Left lobe of liver (tissue), 2 donors: ENCODE measurements around the gene KRT2. TPM values are rescaled to one million over a fixed set of nuclear protein-coding genes. Genes with fewer than 3 reads are reported as not detected.

ENCODE experiments used
- ATAC-seq: fragments of 200-7000 bp; cut with Tn5 transposase; one replicate; pipeline ENCODE4 v1.9.1; 2020; ENCODE audit warnings: mild to moderate bottlenecking, moderate library complexity
- DNase-seq: peaks from one replicate; pipeline ENCODE4 v3.0.0-alpha.2; 2020; ENCODE audit warnings: low spot score
- total RNA-seq: library from RNA; stranded (reverse); gene quantifications from one replicate; pipeline ENCODE4 v1.2.1, GENCODE V29; 2021
- donor health status: DM: no; HTN: no; CAD: no; lungs with moderate emphysema.
- donor health status: DM: no; HTN: yes; CAD: no.

KRT2 gene
- total RNA-seq, 1 donor from 2014 or later = not detected

DNA sequence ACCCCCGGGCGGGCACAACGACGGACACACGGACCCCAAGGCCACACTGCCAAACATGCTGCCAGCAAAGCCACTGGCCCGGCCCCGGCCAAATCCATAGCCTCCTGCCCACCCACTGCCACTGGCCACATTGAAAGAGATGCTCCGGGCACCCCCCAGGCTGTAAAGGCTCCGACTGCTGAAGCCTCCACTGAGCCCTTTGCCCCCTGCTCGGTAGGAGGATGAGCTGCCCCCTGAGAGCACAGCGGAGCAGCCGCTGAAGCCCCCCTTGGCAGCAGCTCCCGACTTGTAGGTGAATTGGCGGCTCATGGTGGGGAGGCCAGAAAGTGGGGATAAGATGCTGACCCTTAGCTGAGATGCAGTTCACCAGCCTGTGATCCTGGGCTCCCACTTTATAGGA lies 33.8 kb downstream of the KRT2 start, which contains the start of gene KRT73:
Gene KRT73 (minus strand): TSS at position 344 of the 400 bp plus-strand sequence. CDS start 35 bp downstream, at position 309.
- no peak for ATAC-seq
- no peak for DNase-seq

DNA sequence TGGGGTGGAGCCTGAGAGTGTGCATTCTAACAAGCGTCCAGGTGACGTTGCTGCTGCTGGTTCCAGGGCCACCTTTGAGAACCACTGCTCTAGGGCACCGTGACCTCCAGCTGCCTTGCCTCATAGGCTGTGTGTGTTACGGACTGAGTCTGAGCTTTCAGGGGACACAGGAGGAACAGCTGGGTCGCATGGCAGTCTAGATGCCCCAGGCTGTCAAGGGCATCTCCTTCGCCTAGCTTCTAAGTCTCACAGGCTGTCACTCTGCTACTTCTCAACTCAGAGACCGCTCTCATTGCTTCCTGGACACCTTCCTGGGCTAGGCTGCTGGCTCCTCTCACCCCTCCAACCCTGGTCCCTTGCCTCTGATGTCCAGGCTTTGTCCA lies 34.6 kb downstream of the KRT2 start:
- ATAC-seq (no peak), DNase-seq (no peak)

DNA sequence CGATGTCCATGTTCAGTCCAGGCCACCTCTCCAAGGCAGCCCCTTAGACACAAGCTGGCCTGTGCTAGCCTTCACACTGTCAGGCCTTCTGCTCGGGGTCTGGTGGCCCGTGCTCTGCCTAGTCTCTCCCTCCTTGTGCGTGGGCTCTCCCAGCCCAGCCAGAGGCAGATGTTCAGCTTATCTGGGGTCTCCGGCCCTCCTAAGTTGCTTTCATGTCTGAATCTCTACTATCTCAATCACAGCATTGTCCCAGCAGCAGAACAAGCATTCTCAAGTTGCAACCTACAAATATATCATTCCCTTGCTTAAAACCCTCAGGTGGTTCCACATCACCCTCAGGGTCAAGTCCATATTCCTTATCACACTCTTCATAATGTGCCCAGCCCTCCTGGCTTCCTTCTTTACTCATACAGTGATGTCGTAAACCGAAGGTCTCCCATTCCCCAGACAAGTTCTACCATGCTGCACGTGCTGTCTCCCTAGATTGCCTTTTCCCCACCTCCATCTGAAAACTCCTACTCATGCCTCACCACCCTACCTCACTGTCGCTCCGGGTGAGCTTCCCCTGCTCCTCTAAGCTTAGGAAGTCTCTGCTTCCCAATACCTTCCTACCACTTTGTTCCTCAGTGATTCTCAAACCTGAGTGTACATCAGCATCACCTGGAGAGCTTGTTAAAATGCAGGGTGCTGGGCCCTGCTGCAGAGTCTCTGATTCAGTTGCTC lies 35.2 kb downstream of the KRT2 start:
- DNase-seq = no peak
- no peak for ATAC-seq

DNA sequence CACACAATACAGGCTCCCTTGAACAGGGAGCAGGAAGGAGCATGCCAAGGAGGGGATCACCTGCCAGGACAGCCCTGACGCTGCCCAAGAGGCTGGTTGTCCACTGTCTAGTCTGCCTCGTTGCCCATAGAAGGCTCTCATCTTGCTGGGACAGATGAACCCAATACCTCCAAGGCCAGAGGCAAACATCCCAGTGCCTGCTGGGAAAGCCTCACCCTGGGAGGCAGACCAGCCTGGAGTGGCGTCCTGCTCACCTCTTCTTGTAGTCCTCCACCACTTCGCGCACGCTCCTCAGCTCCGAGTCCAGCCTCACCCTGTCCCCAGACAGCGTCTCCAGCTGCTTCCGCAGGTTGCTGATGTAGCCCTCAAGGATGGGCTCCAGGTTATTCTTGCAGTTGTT lies 36.1 kb downstream of the KRT2 start:
- DNase-seq = no peak

DNA sequence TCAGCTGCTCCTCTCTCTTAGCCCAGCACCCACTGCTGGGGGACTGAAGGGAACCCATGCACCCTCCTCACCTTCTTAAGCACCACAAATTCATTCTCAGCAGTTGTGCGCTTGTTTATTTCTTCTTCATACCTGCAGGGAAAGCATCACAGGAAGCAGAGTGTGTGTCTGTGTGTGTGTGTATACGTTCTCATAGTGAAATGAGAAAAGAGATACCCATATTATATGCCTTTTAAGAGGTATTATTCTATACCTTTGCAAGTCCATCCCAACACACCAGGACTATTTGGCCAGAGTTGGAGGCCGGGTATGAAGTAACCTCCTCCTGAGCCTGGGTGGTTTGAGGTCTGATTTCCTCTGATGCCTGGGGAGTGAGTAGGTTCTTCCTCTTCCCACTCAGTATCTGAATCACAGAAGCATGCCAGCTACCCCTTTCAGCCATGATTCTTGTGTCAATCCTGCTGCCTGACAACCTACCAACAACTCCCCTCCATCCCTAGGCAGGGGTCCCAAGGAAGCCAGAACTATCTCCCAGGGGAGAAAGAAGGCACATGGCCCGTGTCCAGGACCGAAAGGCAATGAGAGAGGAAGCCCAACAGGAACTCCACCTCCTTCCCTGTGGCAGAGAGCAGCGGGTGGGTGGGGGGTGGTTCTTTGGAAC lies 36.7 kb downstream of the KRT2 start:
- ATAC-seq (no peak), DNase-seq (no peak)

More for the DNA sequence above, 36.1 kb downstream of the KRT2 start:
- ATAC-seq = no peak

DNA sequence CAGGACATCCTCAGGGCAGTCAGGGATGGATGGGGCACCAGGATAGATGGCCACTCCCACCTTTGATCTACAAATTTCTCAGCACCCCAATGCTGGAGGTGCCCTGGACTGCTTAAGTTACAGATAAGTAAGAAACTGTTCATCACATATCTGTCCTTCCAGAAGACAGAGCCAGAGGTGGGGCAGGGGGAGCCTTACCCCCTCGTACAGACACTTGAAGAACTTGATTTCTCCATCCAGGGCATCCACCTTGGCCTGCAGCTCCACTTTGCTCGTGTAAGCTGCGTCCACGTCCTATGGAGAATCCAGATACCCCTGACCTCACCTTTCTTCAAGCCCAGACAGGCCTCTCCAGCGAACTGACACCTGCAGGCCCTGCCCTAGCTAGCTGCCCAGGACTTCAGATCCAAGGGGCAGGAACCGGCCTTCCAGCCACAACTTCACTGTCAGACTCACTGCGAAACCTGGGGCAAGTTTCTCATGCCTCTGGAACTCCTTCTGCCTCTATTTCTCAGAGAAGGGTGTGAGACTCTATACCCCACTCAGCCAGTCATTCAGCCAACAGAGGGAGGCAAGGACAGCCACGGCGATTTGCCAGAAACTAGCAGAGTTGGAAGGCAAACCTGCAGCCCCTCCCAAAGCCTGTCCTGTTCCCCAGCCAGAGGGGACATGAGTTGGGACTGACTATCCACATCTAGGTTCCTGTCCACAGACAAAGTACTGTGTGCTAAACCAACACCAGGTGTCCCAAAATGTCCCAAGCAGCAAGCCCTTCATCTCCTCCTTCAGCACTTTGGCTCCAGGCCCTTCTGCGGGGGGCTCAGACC lies 37.4 kb downstream of the KRT2 start:
- DNase-seq = no peak
- no peak for ATAC-seq

DNA sequence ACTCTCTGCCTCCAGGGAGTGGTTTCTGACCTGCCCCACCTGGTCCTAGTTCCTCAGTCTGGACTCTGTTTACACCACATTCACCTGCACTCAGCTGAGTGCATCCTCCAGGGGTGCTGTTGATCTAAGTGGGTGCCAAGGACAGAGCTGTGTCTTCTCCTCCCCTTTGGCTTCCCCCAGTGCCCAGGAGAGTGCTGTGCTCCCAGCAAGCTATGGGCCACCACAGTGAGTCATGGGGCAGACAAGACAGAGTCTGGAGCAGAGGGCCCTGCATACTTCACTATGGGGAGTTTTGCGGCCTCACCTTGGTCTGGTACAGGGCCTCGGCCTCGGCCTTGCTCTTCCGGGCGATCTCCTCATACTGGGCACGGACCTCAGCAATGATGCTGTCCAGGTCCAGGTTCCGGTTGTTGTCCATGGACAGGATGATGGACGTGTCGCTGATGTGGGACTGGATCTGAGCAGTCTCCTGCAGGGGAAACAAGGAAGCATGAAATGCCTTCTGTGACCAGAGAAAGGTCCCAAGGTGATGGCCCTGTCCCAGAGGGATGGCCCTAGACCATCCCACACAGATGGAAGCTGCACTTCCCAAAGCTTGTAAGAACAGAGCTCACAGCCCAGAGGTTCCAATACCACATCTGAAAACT lies 38.5 kb downstream of the KRT2 start:
- no peak for ATAC-seq
- no peak for DNase-seq

DNA sequence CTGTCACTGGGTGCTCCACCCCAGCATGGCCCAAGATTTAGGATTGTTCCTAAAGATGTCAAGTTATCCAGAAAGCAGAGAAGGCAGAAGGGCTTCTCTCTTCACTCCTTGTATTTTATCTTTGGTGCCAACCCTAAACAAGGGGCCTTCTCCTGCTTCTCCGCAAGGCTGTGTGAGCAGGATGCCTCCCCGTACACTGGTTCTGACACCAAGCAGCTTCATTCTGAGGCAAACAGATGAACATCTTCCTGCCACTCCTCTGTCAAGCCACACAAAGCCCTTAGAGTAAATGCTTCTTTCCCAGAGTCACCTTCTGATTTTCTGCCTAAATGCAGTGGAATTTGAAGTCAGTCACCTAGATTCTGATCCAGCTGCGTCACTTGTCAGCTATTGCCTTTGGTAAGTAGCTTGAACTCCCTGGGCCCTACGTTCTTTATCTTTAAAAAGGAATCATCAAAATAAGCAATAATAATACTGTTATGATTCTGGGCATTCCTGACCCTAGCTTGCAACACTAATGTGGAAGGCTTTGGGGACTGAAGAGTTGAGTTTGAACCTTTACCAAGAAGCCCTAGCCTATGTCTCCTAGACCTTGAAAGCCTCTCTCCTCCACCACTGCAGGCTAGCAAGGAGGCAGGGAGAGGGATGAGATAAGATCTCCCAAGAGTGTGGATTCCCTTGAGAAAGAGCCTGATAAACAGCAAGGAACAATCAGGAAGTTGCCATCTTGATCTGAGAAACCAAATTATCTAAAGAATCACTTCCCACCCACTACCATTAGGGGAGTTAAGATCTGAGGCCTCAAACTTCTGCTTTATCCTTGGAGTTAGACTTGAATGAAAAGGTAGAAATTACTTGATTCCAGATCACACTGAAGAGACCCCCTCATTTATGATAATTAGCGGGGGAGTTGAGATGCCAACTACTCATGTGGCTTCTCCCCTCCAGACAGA lies 39.3 kb downstream of the KRT2 start:
- ATAC-seq (no peak), DNase-seq (no peak)

DNA sequence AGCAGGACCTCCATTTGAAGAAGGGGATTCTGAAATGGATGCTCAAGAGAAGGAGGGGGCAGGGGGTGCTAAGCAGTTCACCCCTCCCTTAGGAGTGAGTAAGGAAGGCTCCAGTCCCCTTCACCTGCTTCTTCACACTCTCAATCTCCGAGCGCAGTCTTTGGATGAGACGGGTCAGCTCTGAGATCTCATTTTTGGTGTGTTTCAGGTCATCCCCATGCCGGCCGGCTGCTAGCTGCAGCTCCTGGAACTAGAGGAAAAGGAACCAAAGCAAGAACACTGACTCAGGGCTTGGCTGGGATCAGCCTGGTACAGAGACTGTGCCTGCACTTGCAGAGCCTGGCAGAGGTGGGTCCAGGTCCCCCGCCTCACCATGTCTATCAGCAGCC lies 40.9 kb downstream of the KRT2 start:
- ATAC-seq = no peak
- no peak for DNase-seq

DNA sequence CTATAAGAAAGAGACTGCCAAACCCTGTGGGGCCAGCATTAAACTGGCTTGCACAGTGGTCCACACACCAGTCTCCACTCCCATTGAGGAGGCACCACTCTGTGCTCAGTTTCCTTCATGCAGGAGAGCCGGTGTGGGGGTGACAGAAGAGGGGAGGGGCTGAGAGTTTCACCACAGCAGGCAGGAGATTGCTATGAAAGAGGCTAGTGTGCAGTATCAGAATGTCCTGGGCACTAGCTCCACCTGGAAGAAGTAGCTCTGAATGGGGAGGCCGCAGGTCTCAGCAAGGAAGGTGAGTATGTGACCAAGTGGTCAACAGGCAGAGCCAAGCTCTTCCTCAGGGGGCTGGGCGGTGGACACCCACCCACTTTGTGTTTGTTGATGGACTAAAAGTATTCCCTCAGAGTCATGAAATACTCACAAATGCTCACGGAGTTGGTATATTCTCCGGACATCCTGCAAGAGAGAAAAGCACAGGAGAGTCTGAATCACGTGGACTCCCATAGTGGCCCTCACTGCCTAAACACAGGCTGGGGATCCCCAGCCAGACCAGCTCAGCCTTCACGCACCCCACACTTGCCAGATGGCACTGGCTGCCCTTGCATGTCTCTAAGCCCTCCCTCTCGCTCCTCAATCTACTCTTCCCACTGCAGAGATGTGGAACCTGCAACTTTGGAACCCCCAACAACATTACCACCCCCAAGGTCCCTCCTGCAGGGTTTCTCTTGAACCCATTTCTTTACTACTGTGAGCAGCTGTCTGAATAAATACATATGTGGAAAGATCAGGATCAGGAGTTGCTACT lies 43.0 kb downstream of the KRT2 start:
- ATAC-seq (no peak), DNase-seq (no peak)

DNA sequence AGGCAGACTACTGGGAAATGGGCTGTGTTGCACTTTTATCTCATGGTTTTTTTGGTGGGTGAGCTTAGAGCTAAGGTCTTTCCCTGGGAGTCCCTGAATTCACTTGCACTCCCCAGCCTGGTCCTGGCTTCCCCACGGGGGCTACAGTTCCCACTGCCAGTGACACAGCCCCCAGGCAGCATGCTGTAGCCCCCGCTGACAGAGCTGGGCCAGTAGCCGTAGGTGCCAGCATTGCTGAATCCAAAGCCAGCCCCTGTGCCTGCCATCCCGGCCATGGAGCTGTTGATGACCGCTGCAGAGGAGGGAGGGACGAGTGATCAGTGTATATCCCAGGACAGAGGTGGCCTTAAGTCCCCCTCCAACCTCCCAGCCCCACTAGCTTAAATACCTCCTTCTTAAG lies 43.9 kb downstream of the KRT2 start:
- ATAC-seq (no peak), DNase-seq (no peak)

DNA sequence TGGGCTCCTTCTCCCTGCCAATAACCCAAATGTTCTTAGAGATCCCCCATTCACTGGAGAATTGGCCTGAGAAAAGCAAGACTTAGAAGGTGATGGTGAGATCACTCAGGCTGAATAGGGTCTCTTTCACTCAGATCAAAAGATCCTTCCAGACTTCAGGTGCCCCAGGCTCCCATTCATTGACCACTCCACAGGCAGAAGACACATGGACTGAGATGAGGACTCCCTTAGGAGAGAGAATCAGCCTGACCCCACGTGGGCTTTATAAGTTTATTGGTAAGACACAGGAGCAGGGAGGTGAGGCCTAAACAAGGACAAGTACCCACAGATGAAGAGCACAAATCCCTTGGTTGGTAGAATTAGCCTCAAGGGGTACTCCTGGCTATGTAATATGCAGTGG lies 44.7 kb downstream of the KRT2 start:
- DNase-seq (no peak), ATAC-seq (no peak)

DNA sequence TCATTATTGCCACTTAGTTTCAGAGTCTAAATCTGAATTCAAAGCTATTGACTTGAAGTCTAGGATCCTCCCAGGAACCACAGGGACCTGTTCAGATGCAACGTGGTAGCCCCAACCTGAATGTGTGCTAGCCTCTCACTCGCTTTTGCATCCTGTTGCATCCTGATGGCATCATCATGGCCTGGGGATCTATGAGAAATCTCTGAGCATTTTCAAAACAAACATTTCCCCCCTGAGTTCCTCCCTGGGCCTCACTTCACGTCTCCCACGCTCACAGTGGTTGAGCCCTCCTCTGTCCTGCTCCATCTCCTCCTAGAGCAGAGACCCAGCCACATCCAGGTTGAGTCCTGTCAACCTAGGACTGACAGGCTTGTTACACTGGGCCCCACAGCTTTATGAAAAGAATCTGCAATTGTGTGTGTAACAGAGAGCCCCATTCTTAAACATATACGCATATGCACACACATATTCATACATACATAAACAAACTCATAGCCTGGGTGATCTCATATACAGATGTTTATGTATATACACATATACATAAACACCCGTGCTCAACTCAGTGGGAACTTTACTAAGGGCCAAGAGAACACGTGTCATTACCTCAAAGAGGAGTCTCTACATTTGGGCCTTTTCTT lies 45.3 kb downstream of the KRT2 start:
- DNase-seq = no peak
- ATAC-seq = no peak

DNA sequence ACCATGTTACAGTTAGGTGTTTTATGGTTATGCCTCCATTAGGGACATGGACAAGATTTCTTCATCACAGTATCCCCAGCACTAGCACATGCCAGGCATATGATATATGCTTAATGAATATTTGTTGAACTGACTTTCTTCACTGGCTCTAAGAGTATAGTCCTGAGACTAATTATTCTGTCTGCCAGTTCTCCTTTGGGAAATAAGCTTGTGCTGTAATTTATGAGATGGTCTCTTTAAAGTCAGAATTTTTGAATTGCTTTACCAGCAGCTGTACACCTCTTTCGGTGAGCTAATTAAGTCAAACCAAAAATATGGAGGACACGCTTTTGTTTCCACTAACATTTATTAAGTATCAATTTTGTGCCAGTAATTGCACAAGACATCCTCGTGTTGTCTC lies 45.9 kb downstream of the KRT2 start:
- DNase-seq = no peak
- ATAC-seq = no peak

DNA sequence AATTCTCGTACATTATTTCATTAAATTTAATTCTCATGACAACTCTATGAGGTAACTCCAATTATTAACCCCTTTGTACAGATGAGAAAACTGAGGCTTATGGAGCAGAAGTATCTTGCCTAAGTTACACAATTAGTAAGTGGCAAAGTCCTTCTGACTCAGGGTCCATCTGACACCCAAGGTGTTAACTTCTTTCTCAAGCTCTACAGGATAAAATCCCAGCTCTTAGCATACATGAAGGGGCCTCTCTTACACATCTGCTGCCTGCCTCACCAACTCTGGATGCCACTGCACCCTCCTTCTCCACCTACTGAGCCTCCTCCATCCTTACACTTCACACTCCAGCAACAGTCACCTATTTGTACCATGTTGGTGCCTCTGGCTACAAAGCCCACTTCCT lies 46.5 kb downstream of the KRT2 start:
- DNase-seq = no peak
- no peak for ATAC-seq

DNA sequence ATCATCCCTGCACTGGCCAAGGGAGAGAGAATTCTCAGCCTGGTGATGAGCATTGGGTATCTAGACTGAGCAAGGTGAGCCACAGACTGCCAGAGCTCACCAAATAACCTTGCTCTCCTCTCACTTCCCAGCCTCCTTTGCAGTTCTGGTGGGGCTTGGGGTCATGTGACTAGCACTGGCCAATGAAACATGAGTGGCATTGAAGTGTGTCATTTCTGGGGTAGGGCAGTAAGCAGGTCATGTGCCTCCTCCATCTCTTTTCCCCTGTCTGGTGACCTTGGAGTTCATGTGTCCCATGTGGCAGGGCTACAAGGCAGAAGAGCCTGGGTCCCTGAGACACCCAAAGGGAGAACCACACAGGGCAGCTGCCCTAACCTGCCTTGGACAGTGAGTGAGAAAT lies 47.2 kb downstream of the KRT2 start:
- ATAC-seq (no peak), DNase-seq (no peak)

DNA sequence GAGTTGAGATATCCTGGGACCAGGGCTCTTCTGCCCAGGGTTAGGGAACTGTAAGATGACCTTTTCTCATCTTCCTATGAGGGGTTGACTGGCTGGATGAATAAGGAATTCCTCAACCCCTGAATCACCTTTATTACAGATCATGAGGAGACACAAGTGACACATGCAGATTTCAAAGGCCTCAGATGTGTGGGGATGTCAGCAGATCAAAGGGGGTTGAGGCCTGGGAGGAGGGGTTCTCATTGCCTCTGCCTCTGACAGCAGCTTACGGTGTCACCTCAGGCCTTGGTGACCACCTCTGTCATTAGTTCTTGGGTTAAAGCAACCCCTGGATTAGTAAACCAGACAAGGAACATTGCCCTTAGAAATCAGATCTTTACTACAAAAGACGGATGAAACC lies 48.7 kb downstream of the KRT2 start:
- ATAC-seq (no peak), DNase-seq (no peak)

DNA sequence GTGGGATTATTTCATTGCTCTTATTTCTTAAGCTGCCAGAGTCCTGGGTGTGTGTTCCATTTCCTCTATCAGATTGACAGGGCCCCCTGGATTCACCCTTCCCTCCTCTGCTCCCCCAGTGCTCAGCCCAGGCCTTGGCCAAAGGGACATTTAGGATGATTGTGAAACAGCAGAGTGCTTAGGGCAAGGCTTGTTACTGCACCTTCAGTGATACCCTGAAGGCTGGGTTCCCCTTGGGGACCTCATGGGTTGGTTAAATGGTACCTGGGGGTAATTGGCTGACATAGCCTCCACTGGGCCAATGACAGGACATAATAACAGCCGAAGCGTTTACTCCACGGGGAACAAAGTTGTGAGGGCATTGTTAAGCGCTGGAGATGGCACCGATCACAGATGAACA lies 49.5 kb downstream of the KRT2 start:
- ATAC-seq (no peak), DNase-seq (no peak)

DNA sequence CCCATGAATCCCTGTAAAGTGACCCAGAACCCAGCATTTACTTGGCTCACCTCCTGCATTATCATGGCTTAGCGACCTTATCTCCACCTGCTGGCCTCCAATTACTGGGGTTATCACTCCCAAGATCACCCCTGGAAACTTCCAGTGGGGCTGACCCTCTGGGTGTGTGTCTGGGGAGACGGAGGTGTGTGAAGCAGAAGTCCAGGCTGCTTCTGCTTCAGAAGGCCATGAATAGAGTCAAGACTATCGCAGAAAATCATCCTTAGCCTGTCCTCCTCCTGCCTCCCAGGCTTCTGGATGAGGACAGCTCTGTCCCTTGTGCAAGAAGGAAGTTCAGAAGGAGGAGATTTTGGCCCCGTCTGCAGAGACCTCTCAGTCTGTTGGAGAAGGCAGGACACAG lies 50.3 kb downstream of the KRT2 start:
- DNase-seq (peak; percentile 30), ATAC-seq (no peak)
